Activated CD8-positive, alpha-beta memory T cell treated with anti-CD3 and anti-CD28 coated beads for 1 hour (primary cell): ENCODE results near the gene NT5DC1.
"Not testable (repeated sequence)": the region's sequence is repeated elsewhere in the genome, so short reads cannot be mapped to it uniquely, and the experiment has no call there.

Source experiments
- DNase-seq, 2 donors: peaks; one replicate each; pipeline ENCODE4 v3.0.0-alpha.2; 2020; ENCODE audit warnings: low read depth in 1 of 2; ENCODE audit errors: extremely low read depth in 1 of 2

The NT5DC1 gene

DNA sequence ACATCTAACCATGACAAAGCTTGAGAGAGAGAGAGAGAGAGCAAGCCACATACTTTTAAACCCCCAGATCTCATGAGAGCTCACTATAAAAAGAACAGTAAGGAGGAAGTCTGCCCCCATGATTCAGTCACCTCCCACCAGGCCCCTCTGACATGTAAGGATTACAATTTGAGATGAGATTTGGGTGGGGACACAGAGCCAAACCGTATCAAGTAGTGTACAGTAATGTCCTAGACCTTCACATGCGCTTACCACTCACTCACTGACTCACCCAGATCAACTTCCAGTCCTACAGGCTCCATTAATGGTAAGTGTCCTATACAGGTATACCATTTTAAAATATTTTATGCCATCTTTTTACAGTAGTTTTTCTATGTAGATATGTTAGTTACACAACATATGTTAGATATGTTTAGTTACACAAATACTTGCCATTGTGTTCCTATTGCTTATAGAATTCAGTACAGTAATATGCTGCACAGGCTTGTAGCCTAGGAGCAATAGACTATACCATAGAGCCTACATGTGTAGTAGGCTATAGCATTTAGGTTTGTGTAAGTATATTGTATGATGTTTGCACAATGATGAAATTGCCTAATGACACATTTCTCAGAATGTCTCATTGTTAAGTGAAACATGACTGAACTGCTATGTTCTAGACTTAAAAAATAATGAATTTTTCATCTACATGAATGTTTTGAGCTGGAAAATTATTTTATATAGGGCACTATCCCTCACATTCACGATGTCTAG, 167.4 kb downstream of the NT5DC1 start:
- DNase-seq: no peak

DNA sequence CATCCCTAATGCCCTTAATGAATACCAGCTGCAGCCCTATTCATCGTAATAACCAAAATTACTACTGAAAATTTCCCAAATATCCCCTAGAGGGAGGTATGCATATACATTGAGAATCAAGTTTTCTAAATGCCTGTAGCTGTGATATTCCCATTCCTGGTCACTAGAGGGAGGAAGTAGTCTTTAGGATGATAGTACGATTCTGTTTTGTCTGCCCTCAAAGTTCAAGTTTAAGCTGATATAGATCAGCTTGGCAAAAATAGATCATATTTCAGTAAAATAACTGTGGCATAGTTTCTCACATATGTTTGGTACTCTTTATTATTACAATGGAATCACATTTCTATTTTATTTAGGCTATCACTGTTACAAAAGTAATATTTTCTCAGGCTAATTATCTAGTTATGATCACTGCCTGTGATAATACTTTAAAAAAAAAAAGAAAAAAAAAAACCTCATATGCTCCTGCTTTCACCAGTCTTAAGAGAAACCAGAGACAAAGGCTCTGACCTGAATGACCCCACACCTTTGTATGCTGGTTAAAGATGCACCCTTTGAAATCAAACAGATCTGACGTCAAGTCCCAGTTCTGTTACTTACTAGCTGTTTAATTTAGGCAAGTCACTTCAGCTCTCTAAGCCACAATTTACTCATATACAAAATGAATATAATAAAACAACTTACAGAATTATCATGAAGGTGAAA, 168.1 kb downstream of the NT5DC1 start:
- DNase-seq: no peak

DNA sequence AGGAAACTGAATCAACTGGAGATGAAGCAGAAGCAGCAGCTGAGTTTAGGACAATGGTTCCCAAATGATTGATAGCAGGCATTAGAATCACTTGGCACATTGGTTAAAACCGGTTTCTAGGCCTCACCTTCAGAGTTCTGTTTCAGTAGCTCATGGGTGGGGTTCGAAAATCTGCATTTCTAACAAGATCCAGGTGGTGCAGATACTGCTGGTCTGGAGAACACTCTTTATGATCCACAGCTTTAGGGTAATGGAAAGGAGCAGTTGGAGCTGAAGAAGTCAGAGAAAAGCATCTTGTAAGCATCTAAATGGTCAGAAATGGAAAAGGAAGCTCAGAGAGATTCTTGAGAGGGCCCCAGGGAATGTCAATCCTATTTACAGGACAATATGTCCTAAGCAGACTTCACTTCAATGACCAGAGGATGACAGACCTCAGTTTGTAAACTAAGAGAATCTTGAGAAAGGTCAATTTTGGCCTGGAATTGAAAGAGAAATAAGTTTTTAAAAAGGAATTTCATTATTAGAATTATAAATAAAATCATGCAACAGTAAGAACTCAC, 170.6 kb downstream of the NT5DC1 start:
- no peak for DNase-seq

GRCh38 chr6:116277124-116277523, 176.5 kb downstream of the NT5DC1 start:
- no peak for DNase-seq

GRCh38 chr6:116278481-116278829, 177.8 kb downstream of the NT5DC1 start:
- no peak for DNase-seq

GRCh38 chr6:116278854-116279231, 178.2 kb downstream of the NT5DC1 start:
- DNase-seq: no peak

DNA sequence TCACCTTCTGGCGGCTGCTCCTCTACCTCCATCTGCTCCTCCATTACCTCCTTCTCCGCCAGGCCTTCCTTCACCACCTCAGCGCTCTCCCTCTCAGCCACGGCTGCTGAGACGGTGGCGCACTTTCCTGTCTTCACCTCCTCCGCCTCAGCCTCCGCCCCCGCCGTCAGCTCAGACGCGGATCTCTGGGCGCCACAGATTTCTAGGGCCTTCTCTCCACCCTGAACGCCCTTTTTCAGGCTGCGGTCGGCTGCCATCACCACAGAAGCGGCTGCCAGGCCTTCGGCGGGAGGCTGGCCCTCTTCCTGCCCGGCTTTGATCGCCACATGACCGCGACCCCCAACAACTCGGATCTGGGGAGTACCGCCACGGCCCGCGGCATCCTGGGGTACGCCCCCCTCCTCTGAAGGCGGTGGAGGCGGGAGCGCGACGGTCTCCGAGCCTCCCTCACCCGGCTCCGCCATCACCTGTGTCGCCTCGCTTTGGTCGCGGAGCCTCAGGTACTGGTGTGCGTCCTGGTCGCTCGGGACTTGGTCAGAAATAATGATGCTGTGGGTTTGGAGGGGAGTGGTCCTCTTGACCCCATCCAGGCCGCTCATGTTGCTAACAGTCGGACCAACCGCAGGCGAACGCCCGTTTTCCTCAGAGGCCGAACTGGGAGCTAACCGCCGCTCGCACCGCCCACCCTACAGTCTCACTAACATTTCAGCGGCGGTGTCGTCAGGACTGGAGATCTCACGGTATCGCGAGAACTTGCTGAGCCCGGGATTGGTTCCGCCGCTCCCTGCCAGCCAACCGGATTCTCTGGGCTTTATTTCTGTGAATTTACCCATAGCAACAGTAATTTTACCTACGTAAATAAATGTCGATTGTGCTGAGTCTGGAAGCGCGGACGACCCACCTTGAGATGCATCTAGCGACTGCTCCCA, 178.8 kb downstream of the NT5DC1 start, which contains the start of gene TSPYL1:
Gene TSPYL1, minus strand, starts transcription at position 699 of the 929 bp plus-strand sequence. Its CDS starts 100 bp downstream, at position 599.
- DNase-seq: peak; percentile 87 to 90

- DNase-seq: no peak
These were observed 179.7 kb downstream of the NT5DC1 start for GRCh38 chr6:116280161-116280932.

GRCh38 chr6:116280933-116281316, 180.3 kb downstream of the NT5DC1 start:
- no peak for DNase-seq

DNA sequence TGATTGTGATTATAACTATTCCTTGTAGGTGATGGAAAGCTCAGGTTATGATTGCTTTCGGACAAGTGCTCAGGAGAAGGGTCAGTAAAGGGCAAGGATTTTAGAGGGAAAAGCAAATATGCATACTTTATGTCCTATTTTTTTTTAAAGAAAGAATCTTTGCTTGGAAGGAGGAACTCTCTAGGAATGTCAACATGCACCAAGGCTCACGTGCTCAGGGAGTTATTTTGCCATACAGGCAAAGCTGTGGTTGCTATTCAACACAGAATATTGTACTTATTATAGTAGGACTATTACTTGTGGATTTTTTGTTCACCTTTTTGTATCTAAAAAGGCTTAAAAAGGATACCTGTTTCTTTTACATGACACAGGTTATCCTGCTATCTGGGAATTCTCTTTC, 182.0 kb downstream of the NT5DC1 start:
- no peak for DNase-seq

DNA sequence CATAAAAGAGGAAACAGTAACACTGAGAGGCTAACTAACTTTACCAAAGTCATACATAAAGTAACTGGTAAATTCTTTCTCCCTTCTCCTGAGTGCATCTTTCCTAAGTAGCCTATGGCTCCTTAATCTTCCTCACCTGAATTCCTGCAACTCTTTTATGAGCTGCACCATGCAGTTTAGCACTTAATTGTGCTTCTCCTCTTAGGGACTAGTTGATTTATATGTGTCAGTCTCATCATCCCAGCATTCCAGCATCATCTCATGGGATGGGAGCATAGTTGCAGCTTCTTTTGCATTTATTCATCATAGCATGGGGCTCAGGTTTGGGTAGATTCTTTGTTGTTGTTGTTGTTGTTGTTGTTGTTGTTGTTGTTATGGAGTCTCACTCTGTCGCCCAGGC, 182.5 kb downstream of the NT5DC1 start:
- DNase-seq: no peak

DNA sequence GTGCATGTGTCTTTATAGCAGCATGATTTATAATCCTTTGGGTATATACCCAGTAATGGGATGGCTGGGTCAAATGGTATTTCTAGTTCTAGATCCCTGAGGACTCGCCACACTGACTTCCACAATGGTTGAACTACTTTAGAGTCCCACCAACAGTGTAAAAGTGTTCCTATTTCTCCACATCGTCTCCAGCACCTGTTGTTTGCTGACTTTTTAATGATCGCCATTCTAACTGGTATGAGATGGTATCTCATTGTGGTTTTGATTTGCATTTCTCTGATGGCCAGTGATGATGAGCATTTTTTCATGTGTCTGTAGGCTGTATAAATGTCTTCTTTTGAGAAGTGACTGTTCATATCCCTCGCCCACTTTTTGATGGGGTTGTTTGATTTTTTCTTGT, 184.3 kb downstream of the NT5DC1 start:
- not testable (repeated sequence) for DNase-seq

DNA sequence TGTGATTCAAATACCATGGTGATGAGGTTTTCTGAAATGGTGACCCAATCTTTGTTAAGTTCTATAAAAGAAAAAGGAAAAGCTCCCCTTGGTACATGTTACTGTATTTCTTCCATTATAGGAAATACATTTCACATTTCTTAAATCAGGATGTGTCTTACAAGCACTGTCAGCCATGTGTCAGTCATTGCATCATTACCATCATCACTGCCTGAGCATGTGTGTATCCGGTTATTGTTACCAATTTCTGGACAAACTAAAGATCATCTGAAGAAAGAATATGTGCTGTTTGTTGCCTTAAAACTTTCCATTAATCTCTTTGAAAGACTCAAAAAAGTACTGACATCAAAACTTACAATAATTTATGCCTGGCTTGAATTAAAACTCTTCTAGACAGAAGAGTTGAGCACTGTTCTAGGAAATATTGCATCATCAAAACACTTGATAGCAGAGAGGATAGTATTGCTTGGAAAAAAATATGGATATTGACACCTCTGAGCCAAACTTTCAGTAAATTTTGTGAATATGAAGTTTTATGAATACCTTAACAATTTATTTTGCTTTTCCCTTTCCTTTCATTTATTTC, 186.2 kb downstream of the NT5DC1 start:
- DNase-seq: no peak

DNA sequence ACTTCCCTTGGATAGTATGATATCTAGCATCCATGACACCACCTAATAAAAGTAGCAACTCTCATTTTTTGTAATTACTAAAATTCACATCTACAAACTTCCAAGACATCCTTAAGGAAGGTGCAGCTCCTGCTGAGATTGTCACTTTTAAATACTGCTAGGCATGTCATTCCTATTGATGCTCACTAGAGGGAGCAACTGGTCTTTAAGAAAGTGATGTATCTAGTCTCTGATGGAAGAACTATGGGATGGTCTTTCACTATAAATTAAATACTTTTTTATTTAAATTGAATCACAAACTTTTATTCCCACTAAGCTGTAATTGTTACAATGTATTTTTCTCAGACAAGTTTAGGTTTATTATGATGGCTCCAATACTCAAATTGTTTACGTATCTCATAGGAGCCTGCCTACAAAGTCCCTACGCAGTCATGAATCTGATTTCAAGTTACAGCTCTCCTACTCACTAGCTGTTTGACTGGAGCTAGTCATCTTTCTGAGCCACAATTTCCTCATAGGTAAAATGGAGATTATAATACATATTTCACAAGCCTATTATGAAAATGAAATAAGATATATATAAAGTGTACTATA, 187.1 kb downstream of the NT5DC1 start:
- DNase-seq: no peak

DNA sequence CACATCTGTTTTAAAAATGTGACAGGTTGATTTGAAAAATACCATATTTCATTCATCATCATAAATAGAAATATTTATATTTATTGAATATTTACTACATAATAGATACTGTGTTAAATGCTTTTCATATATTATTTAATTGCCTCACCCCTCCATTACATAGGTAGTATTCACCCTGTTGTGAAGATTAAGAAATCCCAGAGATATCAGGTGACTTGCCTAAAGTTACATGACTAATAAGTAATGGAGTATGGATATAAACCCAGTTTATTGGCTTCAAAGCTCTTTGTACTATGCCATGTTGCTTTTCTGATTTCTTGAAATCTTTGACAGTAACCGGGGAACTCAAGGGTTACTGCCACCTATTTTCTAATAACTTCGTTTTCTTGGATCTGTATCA, 189.2 kb downstream of the NT5DC1 start:
- DNase-seq: no peak

DNA sequence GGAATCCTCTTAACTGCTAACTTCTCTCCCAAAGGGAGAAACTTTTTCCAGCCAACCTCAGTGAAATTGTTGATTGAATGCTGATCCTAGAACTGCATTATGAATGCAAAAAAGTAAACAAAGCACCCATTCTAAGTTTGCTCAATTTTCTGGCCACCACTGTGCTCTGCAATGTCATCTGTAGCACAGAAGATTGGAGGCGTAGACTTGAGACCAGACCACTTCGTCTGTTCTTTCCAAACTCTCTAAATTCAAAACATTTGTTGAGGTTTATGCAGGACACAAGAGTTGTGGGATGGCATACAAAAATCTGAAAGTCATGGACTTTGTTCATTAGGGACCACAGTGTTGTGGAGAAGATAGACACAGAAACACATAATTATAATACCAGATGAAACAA, 190.1 kb downstream of the NT5DC1 start:
- DNase-seq: no peak

DNA sequence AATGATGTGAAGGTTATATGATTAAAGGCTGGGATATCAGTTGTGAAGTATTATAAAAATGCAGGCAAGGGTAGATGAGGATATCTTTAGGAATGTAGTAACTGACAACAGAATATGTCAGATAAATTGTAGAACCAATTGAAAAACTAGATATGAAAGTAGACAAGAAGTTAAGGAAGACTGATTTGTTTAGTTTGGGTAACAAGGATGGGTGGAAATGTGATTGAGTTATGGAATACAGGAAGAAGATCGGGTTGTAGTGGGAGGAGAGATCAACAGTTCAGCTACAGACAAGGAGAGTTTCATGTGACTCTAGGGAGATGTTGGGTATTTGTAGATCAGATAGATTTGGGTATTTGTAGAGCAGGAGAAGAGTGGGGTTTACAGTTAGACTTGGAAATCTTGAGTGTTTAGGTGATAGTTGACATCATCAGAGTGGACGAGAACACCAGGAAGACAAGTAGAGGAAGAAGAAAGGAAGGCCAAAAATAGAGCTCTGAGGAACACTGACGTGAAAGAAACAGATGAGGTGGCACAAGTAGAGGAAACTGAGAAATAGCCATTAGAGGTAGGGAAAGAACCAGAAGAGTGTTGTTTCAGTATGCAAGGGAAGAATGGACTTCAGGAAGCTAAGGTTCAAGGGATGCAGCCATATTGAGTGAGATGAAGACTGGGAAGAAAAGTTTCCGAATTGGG, 191.2 kb downstream of the NT5DC1 start:
- no peak for DNase-seq

DNA sequence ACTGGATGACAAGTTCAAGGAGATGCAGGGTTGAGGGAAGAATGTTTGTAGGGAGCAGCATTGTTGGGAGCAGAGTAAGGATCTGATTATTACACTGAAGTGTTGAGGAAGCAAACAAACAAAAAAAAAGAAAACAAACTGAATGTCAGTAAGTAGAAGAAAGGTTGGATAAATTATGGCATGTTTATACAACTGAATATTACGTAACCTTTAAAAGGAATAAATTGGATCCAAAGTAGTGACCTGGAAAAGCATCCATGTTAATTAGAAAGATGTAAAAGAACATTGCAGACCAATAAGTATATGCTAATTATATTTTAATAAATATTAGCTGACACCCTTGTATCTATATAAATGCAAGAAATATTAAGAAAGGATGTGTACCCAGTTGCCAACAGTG, 191.9 kb downstream of the NT5DC1 start:
- DNase-seq: no peak

- DNase-seq: no peak
These were observed 197.6 kb downstream of the NT5DC1 start for GRCh38 chr6:116298273-116298672.
